Measurements from ENCODE around the gene JAM2. TPM values are rescaled to one million over a fixed set of nuclear protein-coding genes. Genes with fewer than 3 reads are reported as not detected.
A peak's percentile ranks its signal among the peaks of the same experiment; 100 is the strongest.

JAM2 gene
- polyA plus RNA-seq (2013): 0.61 and 0.64 TPM in 2 replicates

DNA sequence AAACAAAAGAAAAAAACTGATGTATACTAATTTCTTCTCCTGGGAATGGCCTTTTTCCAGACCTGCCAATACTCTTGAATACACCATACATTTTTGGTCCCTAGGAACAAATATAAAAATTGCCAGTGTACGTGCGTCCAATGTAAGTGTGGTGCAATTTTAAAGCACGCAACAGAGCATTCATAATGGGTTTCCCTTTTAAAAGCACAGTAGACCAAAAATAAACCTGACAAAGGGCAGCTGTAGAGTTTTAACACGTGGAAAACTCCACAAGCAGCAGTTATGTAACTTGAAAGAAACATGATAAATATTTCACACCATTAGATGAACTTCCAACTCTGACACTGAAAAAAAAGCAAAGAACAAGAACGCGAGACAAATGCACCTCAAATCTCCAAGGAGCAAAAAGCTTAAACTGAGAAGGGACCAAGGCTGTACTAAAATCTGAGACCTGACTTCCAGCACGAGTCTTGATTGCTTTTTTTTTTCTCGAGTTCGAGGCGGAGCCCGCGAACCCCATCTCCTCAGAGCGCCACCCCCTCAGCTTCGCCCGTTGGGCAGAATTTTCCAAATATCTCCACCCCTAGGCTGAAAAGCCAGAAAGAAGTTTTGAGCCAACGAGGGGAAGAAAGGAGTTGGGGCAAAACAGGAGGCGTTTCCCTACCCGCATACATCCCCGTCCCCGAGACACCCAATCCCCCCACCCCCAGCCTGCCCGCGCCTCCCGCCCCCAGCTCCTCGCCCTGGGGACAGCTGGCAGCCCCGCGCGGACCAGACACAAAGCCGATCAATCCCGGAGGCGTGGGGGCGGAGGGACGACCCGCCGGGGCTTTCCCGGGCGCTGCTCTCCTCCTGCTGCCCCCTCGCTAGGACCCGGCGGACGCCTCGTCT lies at the start of gene JAM2:
TSS of gene JAM2 (plus strand) at position 599 of the 891 bp plus-strand sequence. CDS start 564 bp downstream, outside the sequence.
- Histone ChIP-seq H3K36me3 (ENCODE audit: control insufficient read depth in 1 of 2, insufficient read depth in 2 of 2, low read length in 2 of 2) (no peaks in the 10 kb centered on the region), H3K27me3 (ENCODE audit: insufficient read depth, low read length) (peaks cover 7% of the 10 kb centered on the region), H3K4ac (ENCODE audit: low read depth, low read length) (no peak within 1 kb of the TSS), H3K79me2 (ENCODE audit: control insufficient read depth, insufficient read depth, low read length, poor library complexity) (no peaks in the 10 kb centered on the region), H3K4me2 (ENCODE audit: low read length) (peak within 1 kb of the TSS; percentile 87), H3K79me1 (ENCODE audit: low read length) (peaks cover 2% of the 10 kb centered on the region), H3K14ac (ENCODE audit: low read length) (no peak within 1 kb of the TSS), H3K9me3 (ENCODE audit: insufficient read depth, low read depth, low read length) (no peaks in the 10 kb centered on the region), H4K8ac (ENCODE audit: low read depth, low read length) (peak within 1 kb of the TSS; percentile 66), H3K23ac (ENCODE audit: low read length) (no peak within 1 kb of the TSS), H2AFZ (ENCODE audit: insufficient read depth, low read length, poor library complexity) (peak within 1 kb of the TSS; percentile 66), H3K18ac (ENCODE audit: low read length) (no peak within 1 kb of the TSS), H4K12ac (ENCODE audit: low read depth, low read length) (no peak within 1 kb of the TSS), H3K9ac (ENCODE audit: low read length) (no peak within 1 kb of the TSS), H2BK5ac (ENCODE audit: low read depth, low read length, poor library complexity) (no peak within 1 kb of the TSS), H4K91ac (ENCODE audit: low read depth, low read length) (peak within 1 kb of the TSS; percentile 53), H3K4me3 (ENCODE audit: low read depth, low read length) (peak within 1 kb of the TSS; percentile 68), H2AK5ac (ENCODE audit: low read length) (no peak within 1 kb of the TSS), H3K4me1 (ENCODE audit: control insufficient read depth in 1 of 2, insufficient read depth in 2 of 2, low read length in 2 of 2) (peaks cover 4 to 6% of the 10 kb centered on the region in 2 experiments), H3K27ac (ENCODE audit: low read depth, low read length) (no peak within 1 kb of the TSS), H2BK12ac (ENCODE audit: low read length) (peak within 1 kb of the TSS; percentile 61), H2BK120ac (ENCODE audit: insufficient read depth, low read length, poor library complexity) (no peak within 1 kb of the TSS)
- peak; percentile 36 to 75 for DNase-seq
- no CpG with 5 or more reads among the region's 41 CpGs for WGBS (ENCODE audit: extremely low coverage, insufficient coverage, insufficient read length)

DNA sequence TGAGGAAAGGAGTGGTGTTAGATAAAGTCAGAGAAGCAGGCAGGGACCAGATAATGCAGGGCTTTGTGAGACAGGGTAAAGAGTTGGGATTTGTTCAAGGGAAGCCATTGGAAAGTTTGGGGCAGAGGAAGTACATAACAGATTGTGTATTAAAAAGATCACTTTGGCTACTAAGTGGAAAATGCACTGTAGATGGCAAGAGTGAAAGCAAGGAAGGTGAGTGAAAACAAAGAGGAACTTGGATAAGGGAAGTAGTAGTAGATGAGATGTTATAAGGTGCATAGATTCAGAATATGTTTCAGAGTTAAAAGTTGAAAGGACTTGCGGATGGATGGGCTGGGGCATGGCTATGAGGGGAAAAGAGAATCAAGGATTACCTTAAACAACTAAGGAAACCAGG lies 49.2 kb upstream of the JAM2 start:
- Histone ChIP-seq H3K4me1 (ENCODE audit: control insufficient read depth in 1 of 2, insufficient read depth in 2 of 2, low read length in 2 of 2) (no peaks in the 10 kb centered on the region), H3K4ac (ENCODE audit: low read depth, low read length) (no peak overlapping the region), H2BK12ac (ENCODE audit: low read length) (no peak overlapping the region), H3K14ac (ENCODE audit: low read length) (no peak overlapping the region), H3K79me2 (ENCODE audit: control insufficient read depth, insufficient read depth, low read length, poor library complexity) (no peaks in the 10 kb centered on the region), H3K36me3 (ENCODE audit: control insufficient read depth in 1 of 2, insufficient read depth in 2 of 2, low read length in 2 of 2) (peaks cover 2 to 20% of the 10 kb centered on the region in 2 experiments), H4K12ac (ENCODE audit: low read depth, low read length) (no peak overlapping the region), H4K8ac (ENCODE audit: low read depth, low read length) (no peak overlapping the region), H4K91ac (ENCODE audit: low read depth, low read length) (no peak overlapping the region), H3K4me2 (ENCODE audit: low read length) (no peak overlapping the region), H3K18ac (ENCODE audit: low read length) (no peak overlapping the region), H3K79me1 (ENCODE audit: low read length) (no peaks in the 10 kb centered on the region), H3K23ac (ENCODE audit: low read length) (no peak overlapping the region), H2BK5ac (ENCODE audit: low read depth, low read length, poor library complexity) (no peak overlapping the region), H3K4me3 (ENCODE audit: low read depth, low read length) (no peak overlapping the region), H2AFZ (ENCODE audit: insufficient read depth, low read length, poor library complexity) (no peak overlapping the region), H3K27ac (ENCODE audit: low read depth, low read length) (no peak overlapping the region), H2AK5ac (ENCODE audit: low read length) (no peak overlapping the region), H3K27me3 (ENCODE audit: insufficient read depth, low read length) (no peaks in the 10 kb centered on the region), H2BK120ac (ENCODE audit: insufficient read depth, low read length, poor library complexity) (no peak overlapping the region), H3K9ac (ENCODE audit: low read length) (no peak overlapping the region), H3K9me3 (ENCODE audit: insufficient read depth, low read depth, low read length) (no peaks in the 10 kb centered on the region)
- DNase-seq: no peak
- no CpG with 5 or more reads among the region's 1 CpG for WGBS (ENCODE audit: extremely low coverage, insufficient coverage, insufficient read length)

DNA sequence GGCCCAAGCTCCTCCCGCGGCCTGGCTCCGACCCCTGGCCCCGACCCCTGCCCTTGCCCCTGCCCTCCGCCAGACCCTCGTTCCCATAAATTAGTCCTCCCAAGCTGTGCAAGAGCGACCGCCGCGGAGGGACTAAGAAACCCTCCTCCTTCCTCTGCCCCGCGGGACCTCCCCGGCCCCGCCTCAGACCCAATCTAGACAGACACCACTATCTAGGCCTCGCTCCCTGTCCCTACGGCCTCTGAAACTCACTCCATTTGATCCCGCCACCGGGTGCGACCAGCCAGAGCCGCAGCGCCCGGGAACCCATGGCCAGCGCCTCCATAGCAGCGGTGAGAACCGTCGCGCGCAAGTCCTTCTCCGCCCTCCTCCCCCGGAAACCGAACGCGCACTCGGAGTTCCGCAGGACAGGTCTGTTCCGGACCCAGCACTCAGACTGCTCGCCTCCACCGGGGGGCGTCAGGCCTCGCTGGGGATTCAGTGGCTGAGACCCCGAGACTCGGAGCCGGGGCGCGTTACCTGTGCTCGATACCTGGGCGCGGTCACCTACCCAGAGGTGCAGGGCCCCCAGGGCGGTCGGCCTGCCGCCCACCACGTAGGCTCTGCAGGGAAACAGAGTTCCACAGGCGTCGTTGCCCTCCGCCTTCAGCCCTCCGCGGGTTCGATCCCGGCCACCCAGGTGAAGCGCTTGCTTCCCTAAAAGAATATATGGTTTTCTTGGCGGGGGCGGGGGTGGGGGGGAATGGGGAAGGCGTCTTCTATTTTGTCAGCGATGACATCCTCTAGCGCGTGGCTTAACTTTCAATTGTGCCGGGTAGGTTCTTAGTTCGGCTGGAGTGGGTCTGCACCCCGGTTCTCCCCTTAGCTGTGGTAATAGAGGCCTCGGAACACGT lies 31.7 kb upstream of the JAM2 start, which contains the start of gene MRPL39:
TSS of gene MRPL39 (minus strand) at position 331 of the 893 bp plus-strand sequence. CDS start at position 325, 6 bp downstream.
- Histone ChIP-seq H3K4ac (ENCODE audit: low read depth, low read length) (peak within 1 kb of the TSS; percentile 60), H3K36me3 (ENCODE audit: control insufficient read depth in 1 of 2, insufficient read depth in 2 of 2, low read length in 2 of 2) (peaks cover 5 to 13% of the 10 kb centered on the region in 2 experiments), H3K79me2 (ENCODE audit: control insufficient read depth, insufficient read depth, low read length, poor library complexity) (peaks cover 4% of the 10 kb centered on the region), H4K91ac (ENCODE audit: low read depth, low read length) (peak within 1 kb of the TSS; percentile 89), H3K27me3 (ENCODE audit: insufficient read depth, low read length) (no peaks in the 10 kb centered on the region), H3K14ac (ENCODE audit: low read length) (peak within 1 kb of the TSS; percentile 97), H3K27ac (ENCODE audit: low read depth, low read length) (peak within 1 kb of the TSS; percentile 60), H2BK5ac (ENCODE audit: low read depth, low read length, poor library complexity) (peak within 1 kb of the TSS; percentile 89), H2BK12ac (ENCODE audit: low read length) (no peak within 1 kb of the TSS), H3K4me2 (ENCODE audit: low read length) (peak within 1 kb of the TSS; percentile 74), H3K4me3 (ENCODE audit: low read depth, low read length) (peak within 1 kb of the TSS; percentile 90), H3K4me1 (ENCODE audit: control insufficient read depth in 1 of 2, insufficient read depth in 2 of 2, low read length in 2 of 2) (peaks cover 0 to 2% of the 10 kb centered on the region in 2 experiments), H2BK120ac (ENCODE audit: insufficient read depth, low read length, poor library complexity) (peak within 1 kb of the TSS; percentile 79), H2AFZ (ENCODE audit: insufficient read depth, low read length, poor library complexity) (peak within 1 kb of the TSS; percentile 96), H3K18ac (ENCODE audit: low read length) (peak within 1 kb of the TSS; percentile 92), H3K79me1 (ENCODE audit: low read length) (peaks cover 5% of the 10 kb centered on the region), H2AK5ac (ENCODE audit: low read length) (no peak within 1 kb of the TSS), H4K8ac (ENCODE audit: low read depth, low read length) (peak within 1 kb of the TSS; percentile 100), H4K12ac (ENCODE audit: low read depth, low read length) (peak within 1 kb of the TSS; percentile 99), H3K23ac (ENCODE audit: low read length) (no peak within 1 kb of the TSS), H3K9me3 (ENCODE audit: insufficient read depth, low read depth, low read length) (no peaks in the 10 kb centered on the region), H3K9ac (ENCODE audit: low read length) (peak within 1 kb of the TSS; percentile 82)
- peak; percentile 81 to 89 for DNase-seq
- no CpG with 5 or more reads among the region's 71 CpGs for WGBS (ENCODE audit: extremely low coverage, insufficient coverage, insufficient read length)

DNA sequence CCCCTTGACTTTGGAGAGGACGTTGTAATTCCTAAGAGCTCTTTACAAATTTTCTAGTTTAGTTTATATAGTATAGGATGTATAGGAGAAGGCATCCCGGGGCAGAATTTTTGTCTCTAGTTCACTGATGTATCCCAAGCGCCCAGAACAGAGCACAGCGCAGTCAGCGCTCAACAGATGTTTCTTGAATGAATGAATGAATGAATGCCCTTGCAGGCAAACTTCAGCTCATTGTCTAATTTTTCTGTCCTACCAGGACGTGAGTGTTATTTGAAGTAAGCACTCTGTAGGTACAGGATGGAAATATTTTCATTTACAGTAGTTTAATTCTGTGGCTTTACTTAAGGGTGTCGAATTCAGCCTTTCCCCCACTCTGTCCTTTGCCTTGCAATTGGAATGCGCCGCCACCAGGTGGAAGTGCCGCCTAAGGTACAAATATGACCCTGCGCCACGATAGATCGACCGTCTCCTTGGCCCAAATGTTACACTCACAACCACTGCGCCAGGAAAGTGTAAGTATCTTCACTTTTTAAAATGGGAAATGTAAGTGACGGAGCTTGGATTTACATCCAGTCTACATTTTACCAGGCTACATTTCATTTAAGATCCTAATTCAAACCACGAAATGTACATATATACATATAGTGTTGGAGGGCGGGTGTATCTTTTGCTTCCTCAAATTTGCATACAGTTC lies 30.9 kb upstream of the JAM2 start:
- H3K27me3 ChIP-seq (ENCODE audit: insufficient read depth, low read length): no peaks in the 10 kb centered on the region
- H3K9me3 ChIP-seq (ENCODE audit: insufficient read depth, low read depth, low read length): no peaks in the 10 kb centered on the region
- no peak overlapping the region for H3K14ac ChIP-seq (ENCODE audit: low read length)
- peak overlapping the region; percentile 61 for H3K4me2 ChIP-seq (ENCODE audit: low read length)
- no peak overlapping the region for H4K12ac ChIP-seq (ENCODE audit: low read depth, low read length)
- no peak overlapping the region for H3K23ac ChIP-seq (ENCODE audit: low read length)
- no peak overlapping the region for H2BK120ac ChIP-seq (ENCODE audit: insufficient read depth, low read length, poor library complexity)
- no peak overlapping the region for H4K91ac ChIP-seq (ENCODE audit: low read depth, low read length)
- no peak overlapping the region for H2BK5ac ChIP-seq (ENCODE audit: low read depth, low read length, poor library complexity)
- peaks cover 0 to 2% of the 10 kb centered on the region in 2 experiments for H3K4me1 ChIP-seq (ENCODE audit: control insufficient read depth in 1 of 2, insufficient read depth in 2 of 2, low read length in 2 of 2)
- H2AK5ac ChIP-seq (ENCODE audit: low read length): no peak overlapping the region
- WGBS (ENCODE audit: extremely low coverage, insufficient coverage, insufficient read length): no CpG with 5 or more reads among the region's 18 CpGs
- no peak overlapping the region for H2AFZ ChIP-seq (ENCODE audit: insufficient read depth, low read length, poor library complexity)
- DNase-seq: peak; percentile 66 to 91
- no peak overlapping the region for H3K18ac ChIP-seq (ENCODE audit: low read length)
- H3K27ac ChIP-seq (ENCODE audit: low read depth, low read length): no peak overlapping the region
- H2BK12ac ChIP-seq (ENCODE audit: low read length): no peak overlapping the region
- peak overlapping the region; percentile 90 for H3K4me3 ChIP-seq (ENCODE audit: low read depth, low read length)
- peaks cover 5% of the 10 kb centered on the region for H3K79me1 ChIP-seq (ENCODE audit: low read length)
- H3K36me3 ChIP-seq (ENCODE audit: control insufficient read depth in 1 of 2, insufficient read depth in 2 of 2, low read length in 2 of 2): peaks cover 3 to 8% of the 10 kb centered on the region in 2 experiments
- no peak overlapping the region for H4K8ac ChIP-seq (ENCODE audit: low read depth, low read length)
- H3K9ac ChIP-seq (ENCODE audit: low read length): no peak overlapping the region
- no peak overlapping the region for H3K4ac ChIP-seq (ENCODE audit: low read depth, low read length)
- peaks cover 4% of the 10 kb centered on the region for H3K79me2 ChIP-seq (ENCODE audit: control insufficient read depth, insufficient read depth, low read length, poor library complexity)

Data from trophoblast cell (in vitro differentiated cells and primary cell).